SH-SY5Y (cell line): ENCODE measurements around the gene HPCA.

Experiments used
- GATA2 ChIP-seq: IDR thresholded peaks from 2 replicates; pipeline ENCODE4 v1.6.1; 2011; ENCODE audit warnings: mild to moderate bottlenecking, low read depth, low read length
- GATA3 ChIP-seq: IDR thresholded peaks from 2 replicates; pipeline ENCODE4 v1.6.1; 2011; ENCODE audit warnings: low read depth, mild to moderate bottlenecking, low read length, moderate library complexity

- TF ChIP-seq GATA3 = no peak
- no peak for TF ChIP-seq GATA2
Measured at GRCh38 chr1:32887623-32888022, 1.3 kb downstream of the HPCA start.
